Breast epithelium (tissue), 3 donors: Measurements from ENCODE around the gene DNM3.

Source experiments
- CTCF ChIP-seq, 3 donors: fragments of 450-650 bp; IDR thresholded peaks; one replicate each; pipeline ENCODE4 v1.5.1; 2016 to 2017; ENCODE audit warnings: antibody characterized with exemption in 3 of 3, mild to moderate bottlenecking in 3 of 3, moderate library complexity in 3 of 3
- POLR2A ChIP-seq: fragments of 450-650 bp; IDR thresholded peaks from one replicate; pipeline ENCODE4 v1.6.1; 2016; ENCODE audit warnings: antibody characterized with exemption, mild to moderate bottlenecking, moderate library complexity

- TF ChIP-seq POLR2A (no peak), CTCF (IDR thresholded peaks at IDR 0.05) (no peak)
Measured at GRCh38 chr1:172120381-172120780, 279.1 kb downstream of the DNM3 start.
